ENCODE measurements around the gene CBX7.

- TF ChIP-seq POLR2A (IDR thresholded peaks at IDR 0.05; ENCODE audit: low read depth, low read length) (no peak), CTCF (conservative IDR thresholded peaks at IDR 0.05; ENCODE audit: low read depth, low read length) (no peak), MAZ (IDR thresholded peaks at IDR 0.05; ENCODE audit: borderline replicate concordance, low read depth, low read length) (no peak), CHD1 (IDR thresholded peaks at IDR 0.05; ENCODE audit: low read depth, low read length) (no peak)
Observed at GRCh38 chr22:39087881-39088684, 64.4 kb downstream of the CBX7 start.

All from IMR-90 (cell line).